ENCODE data around the gene CMBL. TPM values are rescaled to one million over a fixed set of nuclear protein-coding genes. Genes with fewer than 3 reads are reported as not detected.
A peak's percentile ranks its signal among the peaks of the same experiment; 100 is the strongest.

Gene CMBL
- total and polyA plus RNA-seq, 2 donors (not counting 1 experiment from before 2014, with no cell fraction given): not detected

GRCh38 chr5:10308844-10309243 lies 1.1 kb upstream of the CMBL start:
- Histone ChIP-seq H3K9ac (ENCODE audit: low read length) (no peak overlapping the region), H3K9me3 (ENCODE audit: control extremely low read depth in 1 of 3, control insufficient read depth in 2 of 3, insufficient read depth in 1 of 3, low read length in 2 of 3) (no peaks in the 10 kb centered on the region), H3K4me1 (ENCODE audit: control insufficient read depth in 2 of 2, insufficient read depth in 2 of 2, low read length in 2 of 2) (peaks cover 3 to 5% of the 10 kb centered on the region in 2 donors), H3K79me2 (ENCODE audit: control insufficient read depth, insufficient read depth, low read length) (no peaks in the 10 kb centered on the region), H3K27me3 (replicated peaks in 1 of 4; ENCODE audit: control extremely low read depth in 1 of 4, control insufficient read depth in 3 of 4, insufficient read depth in 4 of 4, low read length in 3 of 4) (peaks cover 0 to 27% (median 15%) of the 10 kb centered on the region in 4 experiments), H3K36me3 (replicated peaks in 1 of 2; ENCODE audit: control extremely low read depth in 1 of 2, control insufficient read depth in 1 of 2, extremely low read depth in 1 of 2, insufficient read depth in 2 of 2, low read length in 1 of 2) (no peaks in the 10 kb centered on the region), H3K4me3 (ENCODE audit: control extremely low read depth in 1 of 5, extremely low read depth in 1 of 5, insufficient read depth in 1 of 5, low read depth in 2 of 5, low read length in 4 of 5) (no peak overlapping the region), H3K27ac (ENCODE audit: low read length in 2 of 2) (no peak overlapping the region), H3K4me2 (replicated peaks; ENCODE audit: low read depth, low read length, poor library complexity, severe bottlenecking) (no peak overlapping the region), H4K20me1 (ENCODE audit: control insufficient read depth, insufficient read depth, low read length, poor library complexity, severe bottlenecking) (no peaks in the 10 kb centered on the region), H2AFZ (ENCODE audit: insufficient read depth, low read depth, low read length, poor library complexity, severe bottlenecking) (no peak overlapping the region)
- peaks cover 6% of the 10 kb centered on the region for H3K4me1 Mint-ChIP-seq
- TF ChIP-seq CTCF (IDR thresholded peaks at IDR 0.05) (no peak), EZH2 (IDR thresholded peaks at IDR 0.05; ENCODE audit: borderline replicate concordance, insufficient read depth, low read depth, low read length, poor library complexity, severe bottlenecking) (no peak)
- ChIA-PET POLR2A (no interaction called here), CTCF (no interaction called here)
- whole genome bisulfite sequencing (ENCODE audit: insufficient coverage): 93% methylated on average over 3 of the region's 6 CpGs
- H3K9me3 Mint-ChIP-seq (ENCODE audit: insufficient read depth): no peaks in the 10 kb centered on the region
- ATAC-seq (ENCODE audit: low read depth) (no peak), DNase-seq (no peak)
- intact Hi-C loops (cut with micrococcal nuclease): no loop called here
- no peak overlapping the region for H3K27ac Mint-ChIP-seq
- peak overlapping the region; percentile 57 for H3K4me3 Mint-ChIP-seq
- H3K27me3 Mint-ChIP-seq: peaks cover 44% of the 10 kb centered on the region

- Mint-ChIP-seq H3K27ac (no peak overlapping the region), H3K4me1 (peaks cover 6% of the 10 kb centered on the region), H3K4me3 (peak overlapping the region; percentile 88), H3K9me3 (ENCODE audit: insufficient read depth) (no peaks in the 10 kb centered on the region), H3K27me3 (peaks cover 43% of the 10 kb centered on the region)
- Histone ChIP-seq H3K27ac (ENCODE audit: low read length in 2 of 2) (no peak overlapping the region), H3K27me3 (replicated peaks in 1 of 4; ENCODE audit: control extremely low read depth in 1 of 4, control insufficient read depth in 3 of 4, insufficient read depth in 4 of 4, low read length in 3 of 4) (peaks cover 0 to 27% (median 15%) of the 10 kb centered on the region in 4 experiments), H3K4me1 (ENCODE audit: control insufficient read depth in 2 of 2, insufficient read depth in 2 of 2, low read length in 2 of 2) (peaks cover 3 to 5% of the 10 kb centered on the region in 2 donors), H3K4me3 (ENCODE audit: control extremely low read depth in 1 of 5, extremely low read depth in 1 of 5, insufficient read depth in 1 of 5, low read depth in 2 of 5, low read length in 4 of 5) (peak overlapping the region in 1 of 5 experiments; percentile 72), H3K9ac (ENCODE audit: low read length) (no peak overlapping the region), H3K36me3 (replicated peaks in 1 of 2; ENCODE audit: control extremely low read depth in 1 of 2, control insufficient read depth in 1 of 2, extremely low read depth in 1 of 2, insufficient read depth in 2 of 2, low read length in 1 of 2) (no peaks in the 10 kb centered on the region), H2AFZ (ENCODE audit: insufficient read depth, low read depth, low read length, poor library complexity, severe bottlenecking) (no peak overlapping the region), H3K9me3 (ENCODE audit: control extremely low read depth in 1 of 3, control insufficient read depth in 2 of 3, insufficient read depth in 1 of 3, low read length in 2 of 3) (no peaks in the 10 kb centered on the region), H3K4me2 (replicated peaks; ENCODE audit: low read depth, low read length, poor library complexity, severe bottlenecking) (peak overlapping the region; percentile 96), H3K79me2 (ENCODE audit: control insufficient read depth, insufficient read depth, low read length) (no peaks in the 10 kb centered on the region), H4K20me1 (ENCODE audit: control insufficient read depth, insufficient read depth, low read length, poor library complexity, severe bottlenecking) (no peaks in the 10 kb centered on the region)
- ATAC-seq (ENCODE audit: low read depth) (no peak), DNase-seq (no peak)
- intact Hi-C loops (cut with micrococcal nuclease): no loop called here
- CTCF ChIA-PET: no interaction called here
- TF ChIP-seq CTCF (IDR thresholded peaks at IDR 0.05) (no peak), EZH2 (IDR thresholded peaks at IDR 0.05; ENCODE audit: borderline replicate concordance, insufficient read depth, low read depth, low read length, poor library complexity, severe bottlenecking) (no peak)
- POLR2A ChIA-PET: no interaction called here
- WGBS (ENCODE audit: insufficient coverage): 93% methylated on average over 6 of the region's 8 CpGs
Observed at GRCh38 chr5:10306806-10307205, 896 bp downstream of the CMBL start.

All from B cell (primary cell).